MM.1S (cell line): Measurements from ENCODE around the gene SLX4IP.

Experiments
- CTCF ChIP-seq: fragments of 300-600 bp; sonication (generic); IDR thresholded peaks from 2 replicates; pipeline ENCODE4 v1.5.1; 2016; ENCODE audit warnings: antibody characterized with exemption, low read length, mixed read lengths
- EZH2 ChIP-seq: fragments of 300-600 bp; sonication (generic); optimal IDR thresholded peaks from 2 replicates; pipeline ENCODE3; 2017; ENCODE audit warnings: low read depth, mild to moderate bottlenecking, antibody characterized with exemption, low read length, mixed read lengths

- TF ChIP-seq CTCF, result no peak
- no peak for TF ChIP-seq EZH2
Observed at GRCh38 chr20:10551732-10552724, 116.9 kb downstream of the SLX4IP start.
